ENCODE measurements around the gene MAB21L3.

Gene MAB21L3

GRCh38 chr1:116161390-116161789 is 50.2 kb downstream of the MAB21L3 start:
- no peaks in the 10 kb centered on the region for H3K27me3 ChIP-seq (replicated peaks in 2 of 5; ENCODE audit: control insufficient read depth in 4 of 5, insufficient read depth in 5 of 5, low read length in 4 of 5)
- CTCF ChIA-PET = interaction anchor here (0.6 to 1.2 kb wide), 2 partner anchors 22 to 338 kb away, joined by 4 to 6 read pairs; no protein-coding TSS in a partner anchor
- POLR2A ChIA-PET = no interaction called here
- no peaks in the 10 kb centered on the region for H3K36me3 ChIP-seq (ENCODE audit: control insufficient read depth in 4 of 4, insufficient read depth in 4 of 4, low read length in 3 of 4)
- H3K9me3 ChIP-seq (ENCODE audit: control extremely low read depth in 1 of 5, control insufficient read depth in 4 of 5, insufficient read depth in 2 of 5, low read depth in 1 of 5, low read length in 4 of 5) = peaks cover 0 to 5% (median 3%) of the 10 kb centered on the region in 5 experiments
- peaks cover 0 to 19% (median 7%) of the 10 kb centered on the region in 4 experiments for H3K4me1 ChIP-seq (ENCODE audit: control extremely low read depth in 1 of 4, control insufficient read depth in 4 of 4, insufficient read depth in 4 of 4, low read length in 3 of 4)
- H3K27ac ChIP-seq (ENCODE audit: insufficient read depth in 1 of 2, low read depth in 1 of 2, low read length in 2 of 2, poor library complexity in 1 of 2, severe bottlenecking in 2 of 2) = no peak overlapping the region
- DNase-seq = no peak
- WGBS (ENCODE audit: insufficient coverage) = no CpG with 5 or more reads among the region's 2 CpGs
- no peak overlapping the region for H3K4me3 ChIP-seq (ENCODE audit: control insufficient read depth in 1 of 7, extremely low read depth in 1 of 7, insufficient read depth in 4 of 7, low read depth in 2 of 7, low read length in 6 of 7)

- no peaks in the 10 kb centered on the region for H3K36me3 ChIP-seq (ENCODE audit: control insufficient read depth in 4 of 4, insufficient read depth in 4 of 4, low read length in 3 of 4)
- ChIA-PET CTCF (interaction anchor here (1.9 kb wide), 1 partner anchor 337 kb away, joined by 5 read pairs; no protein-coding TSS in a partner anchor), POLR2A (no interaction called here)
- H3K27ac ChIP-seq (ENCODE audit: insufficient read depth in 1 of 2, low read depth in 1 of 2, low read length in 2 of 2, poor library complexity in 1 of 2, severe bottlenecking in 2 of 2) = no peak overlapping the region
- no peaks in the 10 kb centered on the region for H3K27me3 ChIP-seq (replicated peaks in 2 of 5; ENCODE audit: control insufficient read depth in 4 of 5, insufficient read depth in 5 of 5, low read length in 4 of 5)
- no peak overlapping the region for H3K4me3 ChIP-seq (ENCODE audit: control insufficient read depth in 1 of 7, extremely low read depth in 1 of 7, insufficient read depth in 4 of 7, low read depth in 2 of 7, low read length in 6 of 7)
- peaks cover 0 to 19% (median 7%) of the 10 kb centered on the region in 4 experiments for H3K4me1 ChIP-seq (ENCODE audit: control extremely low read depth in 1 of 4, control insufficient read depth in 4 of 4, insufficient read depth in 4 of 4, low read length in 3 of 4)
- DNase-seq = no peak
- H3K9me3 ChIP-seq (ENCODE audit: control extremely low read depth in 1 of 5, control insufficient read depth in 4 of 5, insufficient read depth in 2 of 5, low read depth in 1 of 5, low read length in 4 of 5) = peaks cover 0 to 5% (median 3%) of the 10 kb centered on the region in 5 experiments
Measured at GRCh38 chr1:116161877-116162390, 50.7 kb downstream of the MAB21L3 start.

GRCh38 chr1:116163533-116163932 is 52.3 kb downstream of the MAB21L3 start:
- ChIA-PET POLR2A (no interaction called here), CTCF (interaction anchor here (1.3 to 7.0 kb wide), 4 partner anchors 10 to 335 kb away, joined by 3 to 78 read pairs (median 4); no protein-coding TSS in a partner anchor)
- H3K9me3 ChIP-seq (ENCODE audit: control extremely low read depth in 1 of 5, control insufficient read depth in 4 of 5, insufficient read depth in 2 of 5, low read depth in 1 of 5, low read length in 4 of 5) = peaks cover 0 to 5% (median 3%) of the 10 kb centered on the region in 5 experiments
- H3K27ac ChIP-seq (ENCODE audit: insufficient read depth in 1 of 2, low read depth in 1 of 2, low read length in 2 of 2, poor library complexity in 1 of 2, severe bottlenecking in 2 of 2) = no peak overlapping the region
- no peak overlapping the region for H3K4me3 ChIP-seq (ENCODE audit: control insufficient read depth in 1 of 7, extremely low read depth in 1 of 7, insufficient read depth in 4 of 7, low read depth in 2 of 7, low read length in 6 of 7)
- no peaks in the 10 kb centered on the region for H3K27me3 ChIP-seq (replicated peaks in 2 of 5; ENCODE audit: control insufficient read depth in 4 of 5, insufficient read depth in 5 of 5, low read length in 4 of 5)
- no peaks in the 10 kb centered on the region for H3K36me3 ChIP-seq (ENCODE audit: control insufficient read depth in 4 of 4, insufficient read depth in 4 of 4, low read length in 3 of 4)
- H3K4me1 ChIP-seq (ENCODE audit: control extremely low read depth in 1 of 4, control insufficient read depth in 4 of 4, insufficient read depth in 4 of 4, low read length in 3 of 4) = peaks cover under 1 to 29% (median 16%) of the 10 kb centered on the region in 4 experiments
- DNase-seq = no peak

- no peaks in the 10 kb centered on the region for H3K27me3 ChIP-seq (replicated peaks in 2 of 5; ENCODE audit: control insufficient read depth in 4 of 5, insufficient read depth in 5 of 5, low read length in 4 of 5)
- WGBS (ENCODE audit: insufficient coverage) = 57% methylated on average over 1 of the region's 2 CpGs
- POLR2A ChIA-PET = no interaction called here
- no peaks in the 10 kb centered on the region for H3K36me3 ChIP-seq (ENCODE audit: control insufficient read depth in 4 of 4, insufficient read depth in 4 of 4, low read length in 3 of 4)
- CTCF ChIA-PET = interaction anchor here (1.3 to 7.0 kb wide), 3 partner anchors 10 to 311 kb away, joined by 3 to 78 read pairs (median 4); no protein-coding TSS in a partner anchor
- H3K4me1 ChIP-seq (ENCODE audit: control extremely low read depth in 1 of 4, control insufficient read depth in 4 of 4, insufficient read depth in 4 of 4, low read length in 3 of 4) = peaks cover 6 to 35% (median 21%) of the 10 kb centered on the region in 4 experiments
- no peak overlapping the region for H3K4me3 ChIP-seq (ENCODE audit: control insufficient read depth in 1 of 7, extremely low read depth in 1 of 7, insufficient read depth in 4 of 7, low read depth in 2 of 7, low read length in 6 of 7)
- H3K27ac ChIP-seq (ENCODE audit: insufficient read depth in 1 of 2, low read depth in 1 of 2, low read length in 2 of 2, poor library complexity in 1 of 2, severe bottlenecking in 2 of 2) = no peak overlapping the region
- no peak for DNase-seq
- H3K9me3 ChIP-seq (ENCODE audit: control extremely low read depth in 1 of 5, control insufficient read depth in 4 of 5, insufficient read depth in 2 of 5, low read depth in 1 of 5, low read length in 4 of 5) = peaks cover 0 to 3% (median 0%) of the 10 kb centered on the region in 5 experiments
Measured at GRCh38 chr1:116164150-116164549, 53.0 kb downstream of the MAB21L3 start.

- WGBS (ENCODE audit: insufficient coverage) = 29% methylated on average over 2 of the region's 4 CpGs
- ChIA-PET POLR2A (no interaction called here), CTCF (interaction anchor here (1.3 to 7.0 kb wide), 3 partner anchors 14 to 310 kb away, joined by 3 to 78 read pairs (median 10); no protein-coding TSS in a partner anchor)
- H3K27me3 ChIP-seq (replicated peaks in 2 of 5; ENCODE audit: control insufficient read depth in 4 of 5, insufficient read depth in 5 of 5, low read length in 4 of 5) = no peaks in the 10 kb centered on the region
- H3K9me3 ChIP-seq (ENCODE audit: control extremely low read depth in 1 of 5, control insufficient read depth in 4 of 5, insufficient read depth in 2 of 5, low read depth in 1 of 5, low read length in 4 of 5) = no peaks in the 10 kb centered on the region
- DNase-seq = peak in 2 of 3 donors; percentile 20 to 33
- H3K36me3 ChIP-seq (ENCODE audit: control insufficient read depth in 4 of 4, insufficient read depth in 4 of 4, low read length in 3 of 4) = no peaks in the 10 kb centered on the region
- no peak overlapping the region for H3K4me3 ChIP-seq (ENCODE audit: control insufficient read depth in 1 of 7, extremely low read depth in 1 of 7, insufficient read depth in 4 of 7, low read depth in 2 of 7, low read length in 6 of 7)
- no peak overlapping the region for H3K27ac ChIP-seq (ENCODE audit: insufficient read depth in 1 of 2, low read depth in 1 of 2, low read length in 2 of 2, poor library complexity in 1 of 2, severe bottlenecking in 2 of 2)
- H3K4me1 ChIP-seq (ENCODE audit: control extremely low read depth in 1 of 4, control insufficient read depth in 4 of 4, insufficient read depth in 4 of 4, low read length in 3 of 4) = peaks cover 6 to 36% (median 22%) of the 10 kb centered on the region in 4 experiments
Measured at GRCh38 chr1:116164604-116165368, 53.6 kb downstream of the MAB21L3 start.

GRCh38 chr1:116165572-116165971 is 54.4 kb downstream of the MAB21L3 start:
- ChIA-PET CTCF (interaction anchor here (0.9 to 7.0 kb wide), 7 partner anchors 8 to 330 kb away, joined by 3 to 78 read pairs (median 4); no protein-coding TSS in a partner anchor), POLR2A (interaction anchor here (0.6 kb wide), 1 partner anchor 78 kb away, joined by 3 read pairs; no protein-coding TSS in a partner anchor)
- Histone ChIP-seq H3K4me3 (ENCODE audit: control insufficient read depth in 1 of 7, extremely low read depth in 1 of 7, insufficient read depth in 4 of 7, low read depth in 2 of 7, low read length in 6 of 7) (no peak overlapping the region), H3K27me3 (replicated peaks in 2 of 5; ENCODE audit: control insufficient read depth in 4 of 5, insufficient read depth in 5 of 5, low read length in 4 of 5) (no peaks in the 10 kb centered on the region), H3K4me1 (ENCODE audit: control extremely low read depth in 1 of 4, control insufficient read depth in 4 of 4, insufficient read depth in 4 of 4, low read length in 3 of 4) (peaks cover 6 to 36% (median 22%) of the 10 kb centered on the region in 4 experiments), H3K27ac (ENCODE audit: insufficient read depth in 1 of 2, low read depth in 1 of 2, low read length in 2 of 2, poor library complexity in 1 of 2, severe bottlenecking in 2 of 2) (no peak overlapping the region), H3K36me3 (ENCODE audit: control insufficient read depth in 4 of 4, insufficient read depth in 4 of 4, low read length in 3 of 4) (no peaks in the 10 kb centered on the region), H3K9me3 (ENCODE audit: control extremely low read depth in 1 of 5, control insufficient read depth in 4 of 5, insufficient read depth in 2 of 5, low read depth in 1 of 5, low read length in 4 of 5) (no peaks in the 10 kb centered on the region)
- 94% methylated on average over 9 of the region's 9 CpGs for WGBS (ENCODE audit: insufficient coverage)
- DNase-seq = no peak
